Measurements from ENCODE around the gene APH1B.

GRCh38 chr15:63291507-63291906, 14.1 kb downstream of the APH1B start:
- TF ChIP-seq POLR2AphosphoS5 (IDR thresholded peaks at IDR 0.05; ENCODE audit: insufficient read depth in 1 of 2, low read depth in 1 of 2) = no peak
- no peak for TF ChIP-seq CTCF (IDR thresholded peaks at IDR 0.05)
